ENCODE results near the gene CAVIN4.

CAVIN4 gene

GRCh38 chr9:100623969-100624368 lies 46.1 kb downstream of the CAVIN4 start:
- Histone ChIP-seq H3K4me1 (ENCODE audit: insufficient read depth, low read length) (no peaks in the 10 kb centered on the region), H3K9me3 (ENCODE audit: low read length) (no peaks in the 10 kb centered on the region), H3K27me3 (ENCODE audit: control insufficient read depth in 1 of 2, insufficient read depth in 2 of 2, low read length in 2 of 2) (no peaks in the 10 kb centered on the region), H3K36me3 (ENCODE audit: insufficient read depth, low read length) (no peaks in the 10 kb centered on the region), H3K27ac (ENCODE audit: low read depth, low read length) (no peak overlapping the region), H3K4me3 (ENCODE audit: low read depth in 1 of 2, low read length in 2 of 2) (no peak overlapping the region), H3K9ac (ENCODE audit: low read length) (no peak overlapping the region)

- no peak overlapping the region for H3K4me3 ChIP-seq (ENCODE audit: low read depth in 1 of 2, low read length in 2 of 2)
- no peak overlapping the region for H3K27ac ChIP-seq (ENCODE audit: low read depth, low read length)
- H3K27me3 ChIP-seq (ENCODE audit: control insufficient read depth in 1 of 2, insufficient read depth in 2 of 2, low read length in 2 of 2) = no peaks in the 10 kb centered on the region
- H3K9ac ChIP-seq (ENCODE audit: low read length) = no peak overlapping the region
- H3K9me3 ChIP-seq (ENCODE audit: low read length) = no peaks in the 10 kb centered on the region
- H3K36me3 ChIP-seq (ENCODE audit: insufficient read depth, low read length) = no peaks in the 10 kb centered on the region
- H3K4me1 ChIP-seq (ENCODE audit: insufficient read depth, low read length) = no peaks in the 10 kb centered on the region
These were observed 49.1 kb downstream of the CAVIN4 start for GRCh38 chr9:100626949-100627348.

- no peaks in the 10 kb centered on the region for H3K9me3 ChIP-seq (ENCODE audit: low read length)
- H3K36me3 ChIP-seq (ENCODE audit: insufficient read depth, low read length) = no peaks in the 10 kb centered on the region
- H3K4me1 ChIP-seq (ENCODE audit: insufficient read depth, low read length) = no peaks in the 10 kb centered on the region
- H3K4me3 ChIP-seq (ENCODE audit: low read depth in 1 of 2, low read length in 2 of 2) = no peak overlapping the region
- no peak overlapping the region for H3K9ac ChIP-seq (ENCODE audit: low read length)
- no peaks in the 10 kb centered on the region for H3K27me3 ChIP-seq (ENCODE audit: control insufficient read depth in 1 of 2, insufficient read depth in 2 of 2, low read length in 2 of 2)
- no peak overlapping the region for H3K27ac ChIP-seq (ENCODE audit: low read depth, low read length)
These were observed 59.9 kb downstream of the CAVIN4 start for GRCh38 chr9:100637787-100638186.

All from muscle layer of colon (tissue), 2 donors.